ENCODE results near the gene HS2ST1.
A peak's percentile ranks its signal among the peaks of the same experiment; 100 is the strongest.
"Not testable (repeated sequence)": the region's sequence is repeated elsewhere in the genome, so short reads cannot be mapped to it uniquely, and the experiment has no call there.

The HS2ST1 gene

DNA sequence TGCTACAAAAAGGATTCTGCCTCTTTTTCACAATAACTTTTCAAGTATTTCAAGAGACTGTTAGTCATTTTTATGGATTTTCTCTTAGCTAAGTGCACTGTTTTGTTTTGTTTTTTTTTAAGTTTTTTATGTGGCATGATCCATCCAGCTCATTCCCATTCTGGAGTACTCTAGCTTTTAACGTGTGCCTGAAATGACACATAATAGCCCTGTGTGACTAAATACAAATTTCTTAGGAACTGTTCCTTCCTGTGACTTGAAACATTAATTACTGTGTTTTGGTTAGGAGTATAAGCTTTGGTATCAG is 143.9 kb downstream of the HS2ST1 start:
- TF ChIP-seq, protein P1, sequence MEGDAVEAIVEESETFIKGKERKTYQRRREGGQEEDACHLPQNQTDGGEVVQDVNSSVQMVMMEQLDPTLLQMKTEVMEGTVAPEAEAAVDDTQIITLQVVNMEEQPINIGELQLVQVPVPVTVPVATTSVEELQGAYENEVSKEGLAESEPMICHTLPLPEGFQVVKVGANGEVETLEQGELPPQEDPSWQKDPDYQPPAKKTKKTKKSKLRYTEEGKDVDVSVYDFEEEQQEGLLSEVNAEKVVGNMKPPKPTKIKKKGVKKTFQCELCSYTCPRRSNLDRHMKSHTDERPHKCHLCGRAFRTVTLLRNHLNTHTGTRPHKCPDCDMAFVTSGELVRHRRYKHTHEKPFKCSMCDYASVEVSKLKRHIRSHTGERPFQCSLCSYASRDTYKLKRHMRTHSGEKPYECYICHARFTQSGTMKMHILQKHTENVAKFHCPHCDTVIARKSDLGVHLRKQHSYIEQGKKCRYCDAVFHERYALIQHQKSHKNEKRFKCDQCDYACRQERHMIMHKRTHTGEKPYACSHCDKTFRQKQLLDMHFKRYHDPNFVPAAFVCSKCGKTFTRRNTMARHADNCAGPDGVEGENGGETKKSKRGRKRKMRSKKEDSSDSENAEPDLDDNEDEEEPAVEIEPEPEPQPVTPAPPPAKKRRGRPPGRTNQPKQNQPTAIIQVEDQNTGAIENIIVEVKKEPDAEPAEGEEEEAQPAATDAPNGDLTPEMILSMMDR (conservative IDR thresholded peaks at IDR 0.05; ENCODE audit: low read depth) = no peak

DNA sequence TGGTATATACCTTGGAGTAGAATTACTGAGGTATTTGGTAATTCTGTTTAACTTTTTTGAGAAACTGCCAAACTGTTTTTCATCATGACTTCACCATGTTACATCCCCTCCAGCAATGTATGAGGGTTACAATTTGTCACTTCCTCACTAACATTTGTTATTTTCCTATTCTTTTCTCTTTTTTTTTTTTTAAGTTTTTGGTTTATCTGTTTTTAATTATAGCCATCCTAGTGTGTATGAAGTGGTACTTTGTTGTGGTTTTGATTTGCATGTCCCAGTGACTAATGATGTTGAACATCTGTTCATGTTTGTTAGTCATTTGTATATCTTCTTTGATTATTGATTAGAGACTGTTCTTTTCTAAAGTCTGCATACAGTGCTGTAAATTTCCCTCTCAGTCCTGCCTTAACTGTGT is 147.3 kb downstream of the HS2ST1 start:
- TF ChIP-seq, protein P1 (conservative IDR thresholded peaks at IDR 0.05; ENCODE audit: low read depth) = no peak
- peak; percentile 1 for DNase-seq (ENCODE audit: low spot score)
- H3K27ac ChIP-seq = no peak overlapping the region
- ChIA-PET CTCF (no interaction called here), POLR2A (ENCODE audit: low non-redundant PET) (no interaction called here)

More for the DNA sequence above, 143.9 kb downstream of the HS2ST1 start:
- CTCF ChIA-PET = interaction anchor here (1.3 kb wide), 1 partner anchor 13 kb away, joined by 4 read pairs; no protein-coding TSS in a partner anchor
- POLR2A ChIA-PET (ENCODE audit: low non-redundant PET) = no interaction called here
- no peak for DNase-seq (ENCODE audit: low spot score)
- no peak overlapping the region for H3K27ac ChIP-seq

DNA sequence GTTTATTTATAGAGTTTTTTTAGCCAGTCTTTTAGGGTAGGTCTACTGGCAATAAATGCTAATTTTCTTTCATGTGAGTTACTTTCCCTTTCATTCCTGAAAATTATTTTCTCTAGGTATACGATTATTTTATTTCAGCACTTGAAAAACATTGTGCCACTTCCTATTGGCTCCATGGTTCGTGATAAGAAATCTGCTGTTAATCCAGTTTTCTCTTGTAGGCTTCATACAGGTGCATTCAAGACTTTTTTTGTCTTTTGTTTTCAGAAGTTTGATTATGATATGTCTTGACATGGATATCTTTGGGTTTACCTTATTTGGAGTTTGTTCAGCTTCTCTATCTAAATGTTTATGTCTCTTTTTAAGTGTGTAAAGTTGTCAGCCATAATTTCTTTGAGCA is 148.3 kb downstream of the HS2ST1 start:
- ChIA-PET CTCF (no interaction called here), POLR2A (ENCODE audit: low non-redundant PET) (no interaction called here)
- TF ChIP-seq, protein P1 (conservative IDR thresholded peaks at IDR 0.05; ENCODE audit: low read depth) = no peak
- no peak for DNase-seq (ENCODE audit: low spot score)
- H3K27ac ChIP-seq = no peak overlapping the region

DNA sequence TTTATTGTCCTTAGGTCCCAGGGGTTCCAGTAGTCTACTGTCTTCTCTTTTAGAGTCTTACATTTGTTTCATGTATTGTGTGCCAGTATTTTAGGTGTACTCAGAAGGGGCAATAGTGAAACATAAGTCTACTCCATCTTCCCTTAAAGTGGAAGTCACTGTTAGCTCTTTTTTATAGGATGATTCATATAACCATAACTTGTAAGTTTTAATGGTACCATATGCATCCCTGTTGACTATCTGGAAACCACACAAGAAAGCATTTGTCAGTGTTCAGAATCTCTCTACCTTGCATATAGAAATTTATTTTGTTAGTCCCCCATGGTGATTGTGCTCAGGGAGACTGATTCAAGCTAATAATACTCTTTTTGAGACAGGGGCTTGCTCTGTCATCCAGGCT is 149.9 kb downstream of the HS2ST1 start:
- no peak for DNase-seq (ENCODE audit: low spot score)
- CTCF ChIA-PET = no interaction called here
- H3K27ac ChIP-seq = no peak overlapping the region
- TF ChIP-seq, protein P1 (conservative IDR thresholded peaks at IDR 0.05; ENCODE audit: low read depth) = no peak
- POLR2A ChIA-PET (ENCODE audit: low non-redundant PET) = no interaction called here

DNA sequence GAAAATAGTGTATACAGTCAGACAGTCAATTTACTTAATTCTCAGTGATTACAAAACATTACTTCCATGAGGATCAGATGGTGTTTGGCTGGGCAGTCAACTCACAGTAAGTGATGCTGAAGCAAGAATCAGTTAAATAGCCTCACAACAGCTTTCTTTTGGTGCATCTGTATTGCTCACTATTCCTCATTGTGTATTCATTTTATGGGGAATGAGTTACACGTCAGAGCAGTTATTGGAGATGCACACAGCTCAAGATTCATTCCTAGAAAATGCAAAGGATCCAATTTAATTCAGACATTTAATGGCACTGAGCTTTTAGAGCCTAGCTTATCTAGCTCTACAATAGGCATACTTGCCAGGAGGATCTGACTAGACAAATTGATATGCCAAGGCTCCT is 150.6 kb downstream of the HS2ST1 start:
- CTCF ChIA-PET = interaction anchor here (0.6 kb wide), 1 partner anchor 10 kb away, joined by 3 read pairs; no protein-coding TSS in a partner anchor
- POLR2A ChIA-PET (ENCODE audit: low non-redundant PET) = no interaction called here
- DNase-seq (ENCODE audit: low spot score) = no peak
- TF ChIP-seq, protein P1 (conservative IDR thresholded peaks at IDR 0.05; ENCODE audit: low read depth) = no peak
- no peak overlapping the region for H3K27ac ChIP-seq

DNA sequence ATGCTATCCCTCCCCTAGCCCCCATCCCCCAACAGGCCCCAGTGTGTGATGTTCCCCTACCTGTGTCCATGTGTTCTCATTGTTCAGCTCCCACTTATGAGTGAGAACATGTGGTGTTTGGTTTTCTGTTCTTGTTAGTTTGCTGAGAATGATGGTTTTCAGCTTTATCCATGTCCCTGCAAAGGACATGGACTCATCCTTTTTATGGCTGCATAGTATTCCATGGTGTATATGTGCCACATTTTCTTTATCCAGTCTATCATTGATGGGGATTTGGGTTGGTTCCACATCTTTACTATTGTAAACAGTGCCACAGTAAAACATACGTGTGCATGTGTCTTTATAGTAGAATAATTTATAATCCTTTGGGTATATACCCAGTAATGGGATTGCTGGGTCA is 152.3 kb downstream of the HS2ST1 start:
- POLR2A ChIA-PET (ENCODE audit: low non-redundant PET); DNase-seq (ENCODE audit: low spot score); H3K27ac ChIP-seq; CTCF ChIA-PET: not testable (repeated sequence)

DNA sequence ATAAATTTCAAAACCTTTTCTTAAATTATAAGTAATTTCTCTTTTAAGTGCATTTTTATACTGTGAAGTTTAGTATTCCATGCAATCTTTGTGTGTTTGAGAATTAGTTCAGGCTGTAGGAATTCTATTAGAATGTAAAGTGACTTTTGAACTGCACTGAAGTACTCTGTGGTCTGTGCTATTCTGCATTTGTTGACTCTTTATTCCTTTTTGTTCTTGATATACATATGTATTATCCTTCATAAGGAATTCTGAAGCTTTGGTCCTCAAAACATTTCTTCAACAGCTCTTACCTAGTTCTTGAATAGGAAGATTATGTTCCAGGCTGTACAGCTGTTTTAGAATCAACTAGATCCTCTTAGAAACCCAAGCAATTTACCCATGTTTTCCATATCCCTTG is 158.0 kb downstream of the HS2ST1 start:
- ChIA-PET CTCF (no interaction called here), POLR2A (ENCODE audit: low non-redundant PET) (no interaction called here)
- H3K27ac ChIP-seq = no peak overlapping the region
- TF ChIP-seq, protein P1 (conservative IDR thresholded peaks at IDR 0.05; ENCODE audit: low read depth) = no peak
- DNase-seq (ENCODE audit: low spot score) = no peak
